CD14-positive monocyte (primary cell): Measurements from ENCODE around the gene GSTA2. TPM values are rescaled to one million over a fixed set of nuclear protein-coding genes. Genes with fewer than 3 reads are reported as not detected.

Source experiments
- DNase-seq, 3 donors: peaks; one replicate each; pipeline ENCODE4 v3.0.0-alpha.2; 2011 to 2022
- H2AFZ ChIP-seq: 2 replicates; pipeline ENCODE4 v1.6.0; 2012; ENCODE audit warnings: mild to moderate bottlenecking, low read depth, low read length, inconsistent platforms; ENCODE audit not compliant: insufficient read depth, poor library complexity, severe bottlenecking
- H3K27ac ChIP-seq, 2 donors: 1 replicate in 1 of 2; 2 replicates in 1 of 2; pipeline ENCODE4 v1.5.1; 2012 to 2013; ENCODE audit warnings: low read length in 2 of 2, control low read depth in 1 of 2, inconsistent platforms in 1 of 2, low read depth in 1 of 2, mild to moderate bottlenecking in 1 of 2
- H3K27me3 ChIP-seq, 2 donors: one replicate each; pipeline versions ENCODE4 v1.6.0 to v1.6.1; 2011 to 2013; ENCODE audit warnings: low read length in 2 of 2; ENCODE audit not compliant: control insufficient read depth in 2 of 2, insufficient read depth in 2 of 2
- H3K36me3 ChIP-seq, 2 donors: replicated peaks in 1 of 2; 1 replicate in 1 of 2; 2 replicates in 1 of 2; pipeline versions ENCODE4 v1.5.1 to v1.6.1; 2012 to 2013; ENCODE audit warnings: low read length in 2 of 2, control low read depth in 1 of 2, inconsistent platforms in 1 of 2, mild to moderate bottlenecking in 1 of 2; ENCODE audit not compliant: insufficient read depth in 2 of 2, control insufficient read depth in 1 of 2
- H3K4me1 ChIP-seq, 2 donors: 1 replicate in 1 of 2; 2 replicates in 1 of 2; pipeline versions ENCODE4 v1.5.1 to v1.6.1; 2012 to 2013; ENCODE audit warnings: low read length in 2 of 2, control low read depth in 1 of 2, inconsistent platforms in 1 of 2, mild to moderate bottlenecking in 1 of 2, moderate library complexity in 1 of 2; ENCODE audit not compliant: insufficient read depth in 2 of 2, control insufficient read depth in 1 of 2
- H3K4me2 ChIP-seq: replicated peaks from 2 replicates; pipeline ENCODE3; 2012; ENCODE audit warnings: low read length, moderate library complexity, mild to moderate bottlenecking; ENCODE audit not compliant: poor library complexity, severe bottlenecking; ENCODE audit errors: extremely low read depth
- H3K4me3 ChIP-seq, 3 experiments: fragments of 200-600 bp in 1 of 3; sonication (generic) in 1 of 3; replicated peaks in 1 of 3; 1 replicate in 2 of 3; 2 replicates in 1 of 3; pipeline ENCODE4 v1.5.1; 2011 to 2013; ENCODE audit warnings: low read length in 3 of 3, mild to moderate bottlenecking in 3 of 3, control low read depth in 2 of 3, low read depth in 2 of 3, inconsistent platforms in 1 of 3, moderate library complexity in 1 of 3
- H3K79me2 ChIP-seq: 2 replicates; pipeline ENCODE4 v1.6.0; 2012; ENCODE audit warnings: mild to moderate bottlenecking, control low read depth, inconsistent platforms, low read length, moderate library complexity; ENCODE audit not compliant: insufficient read depth
- H3K9ac ChIP-seq: 2 replicates; pipeline ENCODE4 v1.6.0; 2017; ENCODE audit warnings: low read length, mild to moderate bottlenecking; ENCODE audit not compliant: insufficient read depth, poor library complexity, severe bottlenecking
- H3K9me3 ChIP-seq, 2 donors: replicated peaks in 1 of 2; 1 replicate in 1 of 2; 2 replicates in 1 of 2; pipeline versions ENCODE4 v1.5.1 to v1.6.1; 2012 to 2013; ENCODE audit warnings: low read length in 2 of 2, control low read depth in 1 of 2; ENCODE audit not compliant: control insufficient read depth in 1 of 2, insufficient read depth in 1 of 2
- H4K20me1 ChIP-seq: 2 replicates; pipeline ENCODE4 v1.6.0; 2012; ENCODE audit warnings: mild to moderate bottlenecking, low read length, control low read depth, moderate library complexity; ENCODE audit not compliant: insufficient read depth
- H3K27ac Mint-ChIP-seq, 7 donors: one replicate each; pipeline ENCODE4 v1.8.0; 2020; ENCODE audit warnings: mild to moderate bottlenecking in 7 of 7, mixed read lengths in 7 of 7, moderate library complexity in 6 of 7, inconsistent platforms in 2 of 7
- H3K27me3 Mint-ChIP-seq, 3 donors: one replicate each; pipeline ENCODE4 v1.8.0; 2021 to 2022; ENCODE audit warnings: low read depth in 3 of 3, mild to moderate bottlenecking in 3 of 3, mixed read lengths in 3 of 3, moderate library complexity in 3 of 3, inconsistent platforms in 1 of 3
- H3K36me3 Mint-ChIP-seq, 2 donors: one replicate each; pipeline ENCODE4 v1.8.0; 2020; ENCODE audit warnings: mixed read lengths in 2 of 2, inconsistent platforms in 1 of 2, mild to moderate bottlenecking in 1 of 2
- H3K4me1 Mint-ChIP-seq: one replicate; pipeline ENCODE4 v1.8.0; 2020; ENCODE audit warnings: mild to moderate bottlenecking, mixed read lengths
- H3K4me3 Mint-ChIP-seq, 2 donors: one replicate each; pipeline ENCODE4 v1.8.0; 2020; ENCODE audit warnings: mild to moderate bottlenecking in 2 of 2, mixed read lengths in 2 of 2, moderate library complexity in 1 of 2
- H3K9me3 Mint-ChIP-seq, 7 donors: one replicate each; pipeline ENCODE4 v1.8.0; 2020 to 2022; ENCODE audit warnings: mixed read lengths in 7 of 7, mild to moderate bottlenecking in 6 of 7, moderate library complexity in 6 of 7, inconsistent platforms in 2 of 7
- CTCF ChIP-seq: fragments of 200-600 bp; IDR thresholded peaks from one replicate; pipeline ENCODE4 v1.8.0; 2022; ENCODE audit warnings: antibody characterized with exemption, mild to moderate bottlenecking
- WGBS: methylation state at CpG from one replicate; pipeline ENCODE4 v1.1.5; 2013; ENCODE audit warnings: missing lambda C conversion rate; ENCODE audit not compliant: insufficient coverage; 5-methylcytosine and 5-hydroxymethylcytosine counted together
- intact Hi-C, 2 donors: fragments of 100-400 bp; cut with micrococcal nuclease; formaldehyde crosslinking; loops; one replicate each; pipeline versions ENCODE4 v1.15.0 to v1.15.1; 2023
- polyA plus RNA-seq, 3 donors: library from polyadenylated mRNA; depleted of rRNA in 1 of 3; unstranded in 2 of 3; stranded (reverse) in 1 of 3; fragments of 300-500 nt in 2 of 3; fragments of >200 nt in 1 of 3; fragmentation: Illumina TruSeq in 2 of 3; gene quantifications; 1 replicate in 2 of 3; 2 replicates in 1 of 3; pipeline ENCODE4 v1.2.3, GENCODE V29; 2012 to 2021

GSTA2 gene
- polyA plus RNA-seq, 3 donors = not detected

DNA sequence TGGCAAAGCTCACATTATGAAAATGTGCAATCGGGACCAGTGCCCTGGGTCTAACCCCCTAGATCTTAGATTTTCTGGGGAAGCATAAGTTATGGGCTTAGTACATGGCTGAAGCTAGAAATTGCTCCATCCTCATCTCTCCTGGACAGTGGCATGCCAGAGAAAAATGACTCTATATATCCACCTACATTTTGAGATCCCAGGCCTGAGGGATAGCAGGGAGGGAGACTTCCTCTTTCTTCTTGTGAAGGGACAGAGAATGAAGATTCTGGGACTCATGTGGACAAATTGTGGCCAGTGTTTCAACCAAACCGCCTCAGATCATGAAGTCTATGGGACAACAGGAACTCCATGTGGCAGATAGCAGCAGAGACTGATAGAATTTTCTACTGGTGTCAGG, 35.4 kb downstream of the GSTA2 start:
- H3K4me1 Mint-ChIP-seq = no peaks in the 10 kb centered on the region
- no peak for TF ChIP-seq CTCF
- H3K9me3 Mint-ChIP-seq = no peaks in the 10 kb centered on the region
- intact Hi-C loops = no loop called here
- Histone ChIP-seq H3K9ac (no peak overlapping the region), H2AFZ (no peak overlapping the region), H3K27me3 (no peaks in the 10 kb centered on the region), H3K36me3 (no peaks in the 10 kb centered on the region), H3K79me2 (no peaks in the 10 kb centered on the region), H3K9me3 (no peaks in the 10 kb centered on the region), H4K20me1 (no peaks in the 10 kb centered on the region), H3K4me1 (no peaks in the 10 kb centered on the region), H3K27ac (no peak overlapping the region), H3K4me3 (no peak overlapping the region), H3K4me2 (no peak overlapping the region)
- peaks cover 0 to 1% (median 1%) of the 10 kb centered on the region in 3 donors for H3K27me3 Mint-ChIP-seq
- H3K4me3 Mint-ChIP-seq = no peak overlapping the region
- no peaks in the 10 kb centered on the region for H3K36me3 Mint-ChIP-seq
- no peak for DNase-seq
- peak overlapping the region in 1 of 7 donors; percentile 32 for H3K27ac Mint-ChIP-seq
- 100% methylated on average over 1 of the region's 2 CpGs for WGBS

DNA sequence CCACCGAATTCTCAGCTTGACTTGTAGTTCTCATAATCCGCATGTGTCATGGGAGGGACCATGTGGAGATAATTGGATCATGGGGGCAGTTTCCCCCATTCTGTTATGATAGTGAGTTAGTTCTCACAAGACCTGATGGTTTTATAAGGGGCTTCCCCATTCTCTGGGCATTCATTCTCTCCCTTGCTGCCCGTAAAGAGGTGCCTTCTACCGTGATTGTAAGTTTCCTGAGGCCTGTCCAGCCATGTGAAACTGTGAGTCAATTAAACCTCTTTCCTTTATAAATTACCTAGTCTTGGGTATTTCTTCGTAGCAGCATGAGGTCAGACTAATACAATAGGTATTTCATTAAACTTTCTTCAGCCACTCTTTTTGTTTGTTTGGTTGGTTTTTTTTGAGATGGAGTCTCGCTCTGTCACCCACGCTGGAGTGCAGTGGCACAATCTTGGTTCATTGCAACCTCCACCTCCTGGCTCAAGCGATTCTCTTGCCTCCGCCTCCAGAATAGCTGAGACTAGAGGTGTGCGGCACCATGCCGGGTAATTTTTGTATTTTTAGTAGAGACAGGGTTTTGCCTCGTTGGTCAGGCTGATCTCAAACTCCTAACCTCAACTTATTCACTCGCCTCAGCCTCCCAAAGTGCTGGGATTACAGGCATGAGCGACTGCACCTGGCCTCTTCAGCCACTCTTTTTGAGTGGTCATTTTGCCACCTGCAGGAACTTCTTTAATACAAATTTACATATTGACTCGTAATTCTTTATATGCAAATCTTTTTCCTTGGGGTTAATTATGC, 36.3 kb downstream of the GSTA2 start:
- Histone ChIP-seq H3K9me3 (no peaks in the 10 kb centered on the region), H3K27me3 (no peaks in the 10 kb centered on the region), H3K4me1 (no peaks in the 10 kb centered on the region), H2AFZ (no peak overlapping the region), H3K36me3 (no peaks in the 10 kb centered on the region), H3K9ac (no peak overlapping the region), H3K79me2 (no peaks in the 10 kb centered on the region), H3K27ac (no peak overlapping the region), H4K20me1 (no peaks in the 10 kb centered on the region), H3K4me3 (no peak overlapping the region), H3K4me2 (no peak overlapping the region)
- peaks cover 0 to 6% (median 4%) of the 10 kb centered on the region in 3 donors for H3K27me3 Mint-ChIP-seq
- no peaks in the 10 kb centered on the region for H3K36me3 Mint-ChIP-seq
- H3K4me3 Mint-ChIP-seq = no peak overlapping the region
- 100% methylated on average over 3 of the region's 15 CpGs for WGBS
- H3K4me1 Mint-ChIP-seq = no peaks in the 10 kb centered on the region
- DNase-seq = no peak
- H3K27ac Mint-ChIP-seq = no peak overlapping the region
- intact Hi-C loops = no loop called here
- no peaks in the 10 kb centered on the region for H3K9me3 Mint-ChIP-seq
- no peak for TF ChIP-seq CTCF
